DMS79 treated with DMSO at 0.1 percent for 48 hours (cell line): ENCODE results near the gene ITGB1BP1.
A peak's percentile ranks its signal among the peaks of the same experiment; 100 is the strongest.

ENCODE experiments used
- DNase-seq: peaks from one replicate; lab custom pipeline; 2025; lab: John Stamatoyannopoulos, UW

ITGB1BP1 gene, protein sequence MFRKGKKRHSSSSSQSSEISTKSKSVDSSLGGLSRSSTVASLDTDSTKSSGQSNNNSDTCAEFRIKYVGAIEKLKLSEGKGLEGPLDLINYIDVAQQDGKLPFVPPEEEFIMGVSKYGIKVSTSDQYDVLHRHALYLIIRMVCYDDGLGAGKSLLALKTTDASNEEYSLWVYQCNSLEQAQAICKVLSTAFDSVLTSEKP

DNA sequence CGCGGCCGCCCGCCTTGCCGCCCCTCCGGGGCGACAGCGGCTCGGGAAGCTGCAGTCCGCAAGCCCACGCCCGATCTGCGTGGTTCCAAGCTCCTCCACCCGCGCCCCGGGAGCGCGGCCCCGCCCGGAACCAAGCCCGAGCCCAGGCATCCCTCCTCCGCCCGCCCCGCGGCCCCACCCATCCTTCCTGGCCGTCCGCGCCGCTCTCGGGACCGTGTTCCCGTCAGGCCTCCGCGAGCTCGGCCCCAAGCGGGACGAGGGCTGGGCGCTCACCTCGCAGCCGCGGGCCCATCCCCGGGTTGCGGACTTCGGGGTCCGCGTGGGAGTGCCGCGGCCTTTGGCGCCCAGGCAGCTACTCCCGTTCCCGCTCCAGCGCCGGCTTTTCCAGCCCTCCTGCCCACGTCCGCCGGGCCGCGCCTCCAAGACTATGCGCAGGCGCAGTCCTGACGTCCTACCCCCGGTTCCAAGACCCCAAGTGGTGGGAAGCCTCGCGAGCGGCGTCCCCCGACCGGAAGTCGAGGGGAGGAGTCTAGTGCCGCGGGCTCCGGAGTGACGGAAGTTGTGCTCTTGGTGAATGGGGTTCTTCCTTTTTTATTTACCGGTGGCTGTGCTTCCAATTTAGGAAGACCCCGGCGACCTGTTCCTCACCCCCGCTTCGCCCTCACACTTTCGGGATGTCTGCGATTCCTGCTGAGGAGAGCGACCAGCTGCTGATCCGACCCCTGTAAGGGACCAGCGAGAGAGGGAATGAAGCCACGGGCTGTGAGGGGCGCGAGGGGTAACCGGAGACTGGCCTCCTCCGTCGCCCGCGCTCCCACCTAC lies at the start of gene ITGB1BP1, which contains the start of gene CPSF3:
TSS of gene ITGB1BP1 (minus strand) at position 429 of the 822 bp plus-strand sequence. CDS start 4,831 bp downstream, outside the sequence.
TSS of gene CPSF3 (plus strand) at position 555 of the 822 bp plus-strand sequence. CDS start at position 675, 120 bp downstream.
- DNase-seq, result peak; percentile 97

DNA sequence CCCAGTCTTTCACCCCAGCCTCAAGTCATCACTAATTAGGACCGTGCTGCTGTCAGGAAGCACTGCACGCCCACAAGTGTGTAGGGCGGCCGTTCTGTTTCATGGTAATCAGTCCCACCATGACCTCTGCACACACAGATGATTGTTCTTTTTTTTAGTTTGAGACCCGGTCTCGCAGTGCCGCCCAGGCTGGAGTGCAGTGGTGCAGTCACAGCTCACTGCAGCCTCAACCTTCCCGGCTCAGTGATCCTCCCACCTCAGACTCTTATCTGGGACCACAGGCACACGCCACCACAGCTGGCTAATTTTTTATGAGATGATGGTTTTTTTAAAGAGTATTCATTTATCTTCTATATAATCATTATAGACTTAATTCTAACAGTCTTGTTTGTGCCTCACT lies 49.2 kb upstream of the ITGB1BP1 start:
- DNase-seq, result no peak

DNA sequence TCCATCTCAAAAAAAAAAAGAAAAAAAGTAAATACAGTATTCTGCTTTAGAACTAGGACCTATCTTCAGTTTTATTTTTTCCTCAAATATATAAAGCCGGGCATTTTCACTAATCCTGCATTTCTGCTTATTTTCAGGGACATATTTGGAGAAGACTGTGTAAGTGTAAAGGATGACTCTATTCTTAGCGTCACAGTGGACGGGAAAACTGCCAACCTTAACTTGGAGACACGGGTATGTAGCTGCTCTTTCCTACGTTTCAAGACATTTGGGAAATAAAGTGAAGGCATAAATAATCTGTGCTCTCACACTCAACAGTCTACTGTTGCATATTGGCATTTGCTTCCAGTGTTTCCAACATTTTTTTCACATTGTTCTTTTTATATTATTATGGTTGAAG lies 47.9 kb upstream of the ITGB1BP1 start:
- DNase-seq, result no peak

DNA sequence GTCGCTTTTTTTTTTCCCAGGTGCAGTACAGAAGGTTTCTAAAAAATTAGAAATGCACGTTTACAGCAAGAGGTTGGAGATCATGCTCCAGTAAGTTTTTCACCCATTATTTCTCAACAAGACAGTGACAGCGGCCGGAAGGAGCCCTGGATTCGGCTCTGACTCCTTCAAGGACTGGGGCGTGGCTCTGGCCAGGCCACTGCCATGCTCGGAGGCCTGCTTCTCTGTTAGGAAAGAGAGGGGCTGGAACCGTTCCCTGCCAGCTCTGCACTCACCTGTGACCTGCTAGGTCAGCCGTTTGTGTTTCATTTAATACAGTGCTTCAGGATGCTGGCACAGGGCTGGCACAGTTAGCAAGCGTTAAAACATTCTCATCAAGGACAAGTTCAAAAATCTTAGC lies 44.4 kb upstream of the ITGB1BP1 start:
- DNase-seq, result peak; percentile 94

DNA sequence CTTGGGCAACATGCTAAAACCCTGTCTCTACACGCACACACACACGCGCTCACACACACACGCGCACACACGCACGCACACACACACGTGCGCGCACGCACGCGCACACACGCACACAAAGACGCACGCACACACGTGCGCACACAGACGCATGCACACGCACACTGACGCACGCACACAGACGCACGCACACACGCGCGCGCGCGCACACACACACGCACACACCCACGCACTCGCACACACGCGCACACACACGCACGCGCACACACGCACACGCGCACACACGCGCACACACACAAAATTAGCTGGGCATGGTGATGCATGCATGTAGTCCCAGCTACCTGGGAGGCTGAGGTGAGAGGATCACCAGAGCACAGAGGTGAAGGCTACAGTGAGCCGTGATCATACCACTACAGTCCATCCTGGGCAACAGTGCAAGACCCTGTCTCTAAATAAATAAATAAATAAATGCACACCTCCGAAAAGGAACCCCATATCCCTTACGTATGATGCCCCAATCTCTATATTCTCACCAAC lies 42.9 kb upstream of the ITGB1BP1 start:
- DNase-seq, result no peak

DNA sequence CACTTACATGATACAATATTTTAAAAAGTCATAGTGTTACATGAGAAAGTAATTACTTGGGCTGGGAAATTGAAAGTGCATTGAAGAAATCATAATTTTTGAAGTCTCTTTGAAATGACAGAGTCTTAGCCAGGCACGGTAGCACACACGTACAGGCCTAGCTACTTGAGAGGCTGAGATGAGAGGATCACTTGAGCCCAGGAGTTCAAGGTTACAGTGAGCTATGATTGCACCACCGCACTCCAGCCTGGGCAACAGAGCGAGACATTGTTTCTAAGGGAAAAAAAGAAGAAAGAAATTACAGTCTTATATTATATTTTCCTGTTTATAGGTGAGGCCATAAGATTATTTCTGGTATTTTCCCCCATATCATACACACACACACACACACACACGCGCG lies 41.8 kb upstream of the ITGB1BP1 start:
- peak; percentile 32 for DNase-seq

DNA sequence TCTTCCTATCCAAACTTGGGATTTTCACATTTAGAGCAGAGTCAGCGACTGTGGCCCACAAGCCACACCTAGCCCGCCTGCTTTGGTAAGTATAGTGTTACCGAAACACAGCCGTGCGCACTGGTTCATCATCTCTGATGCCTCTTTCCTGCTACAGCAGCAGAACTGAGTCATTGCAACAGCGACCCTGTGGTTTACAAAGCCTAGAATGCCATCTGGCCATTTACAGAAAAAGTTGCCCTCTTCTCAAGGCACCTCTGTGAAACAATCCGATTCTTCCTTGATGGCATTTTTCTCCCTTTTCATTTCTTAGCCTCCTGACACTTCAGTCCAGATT lies 40.3 kb upstream of the ITGB1BP1 start:
- DNase-seq, result peak; percentile 19

DNA sequence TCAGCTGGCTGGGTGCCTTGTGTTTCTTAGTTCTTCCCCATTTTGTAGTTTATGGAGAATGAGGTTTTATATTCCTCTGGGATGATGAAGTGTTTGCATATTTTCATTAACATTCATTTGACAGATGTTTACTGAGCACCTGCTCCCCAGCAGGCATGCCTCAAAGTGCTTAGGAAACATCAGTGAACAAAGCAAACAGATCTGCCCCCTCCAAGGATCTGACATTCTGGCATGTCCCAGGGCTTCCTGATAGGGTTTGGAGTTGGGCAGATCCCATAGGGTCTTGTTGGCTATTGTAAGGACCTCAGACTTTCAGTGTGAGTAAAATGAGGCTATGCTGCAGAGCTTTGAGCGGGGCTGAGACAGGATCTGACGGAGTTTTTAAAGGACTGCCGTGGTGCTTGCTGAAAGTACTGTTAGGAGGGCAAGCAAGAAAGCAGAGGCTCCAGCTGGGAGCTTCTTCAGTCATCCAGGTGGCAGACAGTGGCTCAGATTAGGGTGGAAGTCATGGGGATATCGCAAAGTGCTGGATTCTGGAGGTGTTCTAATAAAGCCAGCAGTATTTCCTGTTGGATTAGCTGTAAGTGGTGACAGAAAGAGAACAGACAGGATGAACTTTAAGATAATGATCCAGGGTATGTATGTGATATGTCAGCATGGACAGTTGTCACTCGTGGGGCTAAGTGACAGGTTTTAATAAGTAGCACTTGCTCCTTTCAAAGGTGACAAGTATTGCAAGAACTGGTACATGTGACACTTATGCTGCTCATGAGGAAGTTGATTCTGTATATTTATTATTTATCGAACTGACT lies 39.8 kb upstream of the ITGB1BP1 start:
- DNase-seq, result peak; percentile 75

DNA sequence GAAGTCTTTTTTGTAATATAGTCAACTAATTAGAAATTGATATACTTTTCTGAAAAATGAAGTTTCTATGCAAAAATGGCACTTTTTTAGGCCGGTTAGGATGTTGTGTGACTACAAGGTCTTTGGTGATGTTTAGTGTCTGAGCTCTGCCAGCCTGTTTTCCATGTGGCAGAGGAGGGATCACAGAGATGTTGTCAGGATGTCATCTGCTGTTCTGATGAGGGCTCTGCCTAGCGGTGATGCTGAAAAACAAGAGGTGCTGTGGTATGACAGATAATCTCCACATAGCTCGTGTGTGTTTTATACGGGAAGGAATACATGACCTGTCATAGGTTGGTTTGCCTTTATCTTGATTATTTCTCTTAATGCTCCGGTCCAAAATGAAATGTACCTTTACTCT lies 39.0 kb upstream of the ITGB1BP1 start:
- DNase-seq, result peak; percentile 47

DNA sequence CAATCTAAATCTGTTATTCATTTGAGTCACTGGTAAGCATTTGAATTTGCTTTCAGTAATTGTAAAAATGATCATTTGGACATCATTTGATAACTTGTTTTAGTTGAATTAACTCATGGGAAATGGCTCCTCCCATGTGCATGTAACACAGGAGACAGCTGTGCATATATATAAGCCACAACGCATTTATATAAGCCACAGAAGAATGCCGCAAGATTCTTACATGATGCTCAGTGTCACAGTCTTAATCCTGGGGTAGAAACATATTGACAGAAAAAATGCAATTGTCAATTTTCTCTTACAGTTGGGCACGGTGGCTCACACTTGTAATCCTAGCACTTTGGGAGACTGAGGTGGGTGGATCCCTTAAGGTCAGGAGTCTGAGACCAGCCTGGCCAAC lies 37.8 kb upstream of the ITGB1BP1 start:
- no peak for DNase-seq

DNA sequence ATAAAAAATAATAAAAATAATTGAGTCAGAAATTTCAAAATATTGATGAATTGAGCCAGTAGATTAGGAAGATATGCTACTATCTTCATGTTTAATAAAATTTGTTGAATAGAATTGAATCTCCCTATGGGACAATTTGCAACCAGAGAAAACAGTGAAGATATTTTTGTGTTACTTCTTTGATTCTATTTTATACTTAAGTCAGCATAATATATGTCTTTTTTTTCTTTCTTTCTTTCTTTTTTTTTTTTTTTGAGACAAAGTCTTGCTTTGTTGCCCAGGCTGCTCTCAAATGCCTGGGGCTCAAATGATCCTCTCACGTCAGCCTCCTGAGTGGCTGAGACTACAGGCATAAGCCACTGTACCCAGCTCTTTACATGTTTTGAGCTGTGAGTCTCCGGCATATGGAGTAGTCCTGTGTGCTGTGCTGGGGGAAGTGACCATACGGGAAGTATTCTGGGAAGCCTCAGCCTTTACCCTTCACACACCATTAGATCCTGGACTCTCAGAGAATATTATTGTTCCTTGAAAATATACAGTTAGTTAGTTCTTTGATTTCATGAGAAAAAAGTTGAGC lies 37.2 kb upstream of the ITGB1BP1 start:
- no peak for DNase-seq

DNA sequence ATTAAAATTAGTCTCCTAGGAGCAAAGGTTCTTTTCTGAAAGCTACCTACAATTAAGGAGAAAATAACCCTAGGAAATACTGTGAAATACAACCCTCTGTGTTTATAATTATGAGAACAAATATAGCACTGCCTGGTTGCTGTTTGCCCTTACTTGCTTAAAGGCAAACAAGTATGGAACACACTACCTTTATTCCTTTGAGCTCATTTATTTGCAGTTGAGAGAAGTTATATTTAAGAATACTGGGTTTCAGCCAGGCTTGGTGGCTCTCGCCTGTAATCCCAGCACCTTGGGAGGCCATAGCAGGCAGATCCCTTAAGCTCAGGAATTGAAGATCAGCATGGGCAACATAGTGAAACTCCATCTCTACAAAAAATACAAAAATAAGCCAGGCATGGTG lies 27.9 kb upstream of the ITGB1BP1 start:
- no peak for DNase-seq

DNA sequence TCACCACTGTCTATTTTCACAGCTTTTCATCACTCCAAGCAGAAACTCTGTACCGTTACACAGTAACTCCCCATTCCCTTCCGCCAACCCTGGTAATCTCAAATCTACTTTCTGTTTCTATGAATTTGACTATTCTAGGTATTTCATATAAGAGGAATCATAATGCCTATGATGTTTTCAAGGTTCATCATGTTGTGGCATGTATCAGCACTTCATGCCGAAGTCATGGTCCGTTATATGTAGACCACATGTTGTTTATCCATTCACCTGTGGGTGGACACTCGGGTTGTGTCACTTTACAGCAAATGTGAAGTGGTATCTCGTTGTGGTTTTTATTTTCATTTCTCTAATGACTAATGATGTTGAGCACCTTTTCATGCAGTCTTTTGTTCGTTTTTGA lies 21.8 kb upstream of the ITGB1BP1 start:
- DNase-seq, result no peak

DNA sequence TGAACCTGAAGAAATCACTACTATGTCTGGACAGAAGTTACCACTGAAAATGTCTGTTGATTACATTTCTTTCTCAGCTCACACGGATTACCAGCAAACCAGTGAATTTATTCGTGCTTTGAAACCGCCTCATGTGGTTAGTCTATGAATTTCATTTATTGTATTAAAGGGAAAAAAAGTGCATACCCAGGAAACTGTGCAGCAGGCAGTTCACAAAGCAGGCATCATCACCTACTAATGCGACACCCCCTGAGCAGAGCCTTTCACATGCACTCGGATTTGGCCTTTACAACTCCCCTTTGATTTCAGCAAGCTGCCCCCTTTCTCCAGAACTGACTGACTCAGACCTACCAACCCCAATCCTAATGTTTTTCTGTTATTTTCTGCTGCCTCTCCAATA lies 20.2 kb upstream of the ITGB1BP1 start:
- peak; percentile 81 for DNase-seq

DNA sequence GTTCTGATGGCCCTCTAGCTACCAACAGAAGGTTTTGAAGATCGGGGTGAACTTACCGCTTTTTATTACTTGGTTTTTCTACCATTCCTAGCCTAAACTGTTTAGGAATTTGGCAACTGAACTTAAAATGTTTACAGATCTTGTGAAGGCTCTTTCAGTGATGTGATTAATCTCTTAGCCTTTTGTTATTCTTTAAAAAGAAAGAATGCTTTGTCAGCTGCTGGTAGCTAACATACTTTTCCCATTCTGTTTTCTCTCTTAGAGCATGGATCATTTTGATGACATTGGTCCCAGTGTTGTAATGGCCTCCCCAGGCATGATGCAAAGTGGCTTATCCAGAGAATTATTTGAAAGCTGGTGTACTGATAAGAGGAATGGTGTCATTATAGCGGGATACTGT lies 18.2 kb upstream of the ITGB1BP1 start:
- no peak for DNase-seq

DNA sequence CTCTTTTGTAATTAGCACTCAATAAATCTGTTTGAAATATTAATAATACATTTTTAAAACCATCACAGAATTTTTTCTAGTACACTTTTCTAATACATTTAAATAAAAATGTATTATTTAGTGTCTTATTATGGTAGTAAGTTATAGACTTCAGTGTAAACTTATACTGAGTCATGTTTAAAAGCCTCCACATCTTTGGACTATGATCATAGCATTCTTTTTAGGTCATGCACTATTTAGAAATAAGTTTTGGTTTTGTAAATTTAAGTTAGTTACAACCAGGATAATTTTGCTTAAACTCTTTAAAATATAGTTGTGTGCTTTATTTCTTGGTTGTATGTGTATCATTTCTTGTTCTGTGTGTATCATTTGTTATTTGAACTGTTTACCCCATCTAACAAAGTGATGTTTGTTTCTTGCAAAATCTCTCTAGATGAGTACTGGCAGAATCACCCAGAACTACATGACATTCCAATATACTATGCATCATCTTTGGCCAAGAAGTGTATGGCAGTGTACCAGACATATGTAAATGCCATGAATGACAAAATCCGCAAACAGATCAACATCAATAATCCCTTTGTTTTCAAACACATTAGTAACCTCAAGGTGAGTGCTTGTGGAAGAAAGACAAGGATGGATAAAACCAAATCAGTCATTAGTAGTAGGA lies 16.9 kb upstream of the ITGB1BP1 start:
- no peak for DNase-seq

DNA sequence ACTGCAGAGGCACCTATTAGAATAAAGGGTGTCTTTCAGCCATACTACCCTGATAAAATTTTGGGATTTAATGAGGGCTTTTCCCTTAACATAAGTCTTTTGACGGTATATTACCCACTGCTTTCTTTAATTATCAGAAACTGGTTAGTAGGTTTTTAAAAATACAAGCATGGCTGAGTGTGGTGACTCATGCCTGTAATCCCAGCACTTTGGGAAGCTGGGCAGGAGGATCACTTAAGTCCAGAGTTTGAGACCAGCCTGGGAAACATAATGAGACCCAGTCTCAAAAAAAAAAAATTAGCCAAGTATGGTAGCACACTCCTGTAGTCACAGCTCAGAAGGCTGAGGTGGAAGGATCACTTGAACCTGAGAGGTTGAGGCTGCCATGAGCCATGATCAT lies 16.2 kb upstream of the ITGB1BP1 start:
- no peak for DNase-seq

DNA sequence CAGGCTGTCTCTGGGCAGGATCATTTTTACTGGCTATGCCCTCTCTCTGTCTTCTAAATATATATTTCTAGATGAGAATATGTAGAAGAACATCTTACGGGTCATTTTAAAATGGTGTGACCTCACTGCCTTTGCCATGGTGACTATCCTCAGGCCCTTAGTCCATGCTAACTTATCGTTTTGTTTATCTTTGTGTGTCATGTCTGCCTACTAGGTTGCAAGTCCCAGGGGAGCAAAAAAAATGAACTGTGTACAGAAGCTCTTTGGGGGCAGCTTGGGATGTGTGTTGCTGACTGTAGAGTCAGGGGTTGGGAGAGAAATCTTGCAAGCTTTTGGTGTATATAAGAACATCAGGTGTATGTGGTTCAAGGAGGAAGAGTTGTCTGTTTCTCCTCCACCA lies 11.2 kb upstream of the ITGB1BP1 start:
- no peak for DNase-seq

DNA sequence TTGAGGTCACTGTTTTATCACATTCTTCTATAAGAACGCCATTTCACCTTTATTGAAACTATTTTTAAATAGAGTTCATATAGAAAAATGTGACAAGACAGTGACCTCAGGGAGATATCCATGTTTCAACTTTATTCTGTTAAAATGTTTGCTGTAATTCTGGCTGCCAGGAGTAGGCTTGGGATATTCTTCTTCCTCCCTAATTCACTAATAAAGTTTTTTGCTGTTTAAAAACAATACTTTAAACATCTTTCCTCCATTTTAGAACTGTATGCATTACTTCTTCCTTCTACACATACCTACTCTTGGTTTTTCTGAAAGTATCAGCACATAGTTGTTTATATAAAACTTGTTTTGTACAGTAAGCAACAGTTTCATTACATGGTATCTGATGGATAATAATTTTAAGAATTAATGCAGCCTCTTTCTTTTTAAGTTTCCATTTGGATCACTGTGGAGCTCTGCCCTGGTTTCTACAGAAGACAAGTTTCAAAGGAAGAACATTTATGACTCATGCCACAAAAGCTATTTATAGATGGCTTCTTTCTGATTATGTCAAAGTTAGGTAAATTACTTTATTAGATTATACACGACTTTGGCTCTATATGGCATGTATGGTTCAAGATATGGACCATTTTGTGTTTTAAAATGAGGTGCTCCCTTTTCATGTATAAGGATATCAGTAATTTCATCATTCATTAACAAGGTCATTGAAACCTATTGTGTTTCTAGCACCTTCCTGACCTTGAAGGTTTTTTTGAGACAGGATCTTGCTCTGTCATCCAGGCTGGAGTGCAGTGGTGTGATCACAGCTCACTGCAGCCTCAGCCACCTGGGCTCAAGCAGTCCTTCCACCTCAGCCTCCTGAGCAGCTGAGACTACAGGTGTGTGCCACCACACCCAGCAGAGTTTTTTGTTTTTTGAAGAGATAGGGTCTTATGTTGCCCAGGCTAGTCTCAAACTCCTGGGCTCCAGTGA lies 7.3 kb upstream of the ITGB1BP1 start:
- no peak for DNase-seq

DNA sequence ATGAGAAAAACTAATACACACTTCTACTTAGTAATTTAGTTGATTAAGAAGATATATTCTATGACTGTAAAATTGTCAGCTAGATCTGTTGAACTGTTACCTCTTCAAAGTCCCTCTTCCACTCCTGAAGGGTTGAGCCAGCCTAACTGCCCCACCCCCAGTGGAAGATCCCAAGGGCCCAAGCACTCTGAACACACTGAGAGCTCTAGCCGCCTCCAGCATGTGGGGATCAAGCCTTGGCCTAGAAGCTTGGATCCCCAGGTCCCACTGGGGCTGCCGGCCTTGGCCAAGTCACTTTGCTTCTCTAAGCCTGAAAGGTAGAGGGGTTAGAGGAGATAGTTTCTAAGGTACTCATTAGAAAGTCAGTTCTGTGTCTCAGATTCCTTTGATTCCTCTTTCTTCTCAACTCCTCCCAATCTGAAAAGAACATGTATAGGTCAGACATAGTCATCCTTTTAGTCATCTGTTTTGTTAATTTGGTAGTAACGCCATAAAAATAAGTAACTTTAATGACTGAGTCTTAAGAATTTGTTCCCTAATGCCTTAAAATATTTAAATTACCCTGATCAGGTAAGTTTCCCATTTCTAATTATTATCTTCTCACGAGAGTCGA lies 5.7 kb upstream of the ITGB1BP1 start:
- DNase-seq, result no peak
